Activated CD8-positive, alpha-beta memory T cell treated with anti-CD3 and anti-CD28 coated beads, Interleukin-2, amount 10 ng/mL, durations not matched to agents 7 days and 5 days (primary cell): Measurements from ENCODE around the gene ACOT7. TPM values are rescaled to one million over a fixed set of nuclear protein-coding genes. Genes with fewer than 3 reads are reported as not detected.

Source experiments
- ATAC-seq: fragments of 150-1000 bp; cut with Tn5 transposase; one replicate; pipeline ENCODE4 v1.10.0; 2021; ENCODE audit warnings: moderate library complexity
- CTCF ChIA-PET: fragments of 350-600 bp; sonication (Branson Sonifier 250); formaldehyde crosslinking; loops from one replicate; lab custom pipeline; 2021; ENCODE audit warnings: antibody characterized with exemption; lab: Charles Lee
- DNase-seq: peaks from one replicate; pipeline ENCODE4 v3.0.0-alpha.2; 2020
- H3K27ac Mint-ChIP-seq: one replicate; pipeline ENCODE4 v1.8.0; 2021; ENCODE audit warnings: mild to moderate bottlenecking, mixed read lengths
- H3K27me3 Mint-ChIP-seq: one replicate; pipeline ENCODE4 v1.8.0; 2021; ENCODE audit warnings: mixed read lengths
- H3K36me3 Mint-ChIP-seq: one replicate; pipeline ENCODE4 v1.8.0; 2021; ENCODE audit warnings: mild to moderate bottlenecking, mixed read lengths
- H3K4me1 Mint-ChIP-seq: one replicate; pipeline ENCODE4 v1.8.0; 2021; ENCODE audit warnings: mixed read lengths
- H3K4me3 Mint-ChIP-seq: one replicate; pipeline ENCODE4 v1.8.0; 2021; ENCODE audit warnings: mild to moderate bottlenecking, moderate library complexity, mixed read lengths
- H3K9me3 Mint-ChIP-seq: one replicate; pipeline ENCODE4 v1.8.0; 2022; ENCODE audit warnings: low read depth, mixed read lengths
- total RNA-seq, 2 experiments: library from RNA; stranded (reverse); gene quantifications; one replicate each; pipeline ENCODE4 v1.2.3, GENCODE V29; 2021

The ACOT7 gene
- total RNA-seq, 2 experiments from 2014 or later = 81.3 to 87.0 TPM

GRCh38 chr1:6249739-6250689, 143.6 kb downstream of the ACOT7 start:
- H3K4me1 Mint-ChIP-seq = peaks cover 13% of the 10 kb centered on the region
- H3K27ac Mint-ChIP-seq = no peak overlapping the region
- DNase-seq = no peak
- no peak for ATAC-seq
- no peak overlapping the region for H3K4me3 Mint-ChIP-seq
- H3K9me3 Mint-ChIP-seq = no peaks in the 10 kb centered on the region
- peaks cover 49% of the 10 kb centered on the region for H3K27me3 Mint-ChIP-seq
- CTCF ChIA-PET = interaction anchor here (0.7 to 6.2 kb wide), 5 partner anchors 92 to 189 kb away, joined by 3 to 68 read pairs (median 6); partner anchors contain the start of gene HES2
- no peaks in the 10 kb centered on the region for H3K36me3 Mint-ChIP-seq

- H3K9me3 Mint-ChIP-seq = no peaks in the 10 kb centered on the region
- CTCF ChIA-PET = interaction anchor here (1.4 to 6.2 kb wide), 6 partner anchors 13 to 190 kb away, joined by 3 to 68 read pairs (median 34); partner anchors contain the start of gene ICMT
Observed at GRCh38 chr1:6248932-6249738, 144.4 kb downstream of the ACOT7 start.

GRCh38 chr1:6248161-6248776, 145.3 kb downstream of the ACOT7 start:
- no peak overlapping the region for H3K27ac Mint-ChIP-seq
- CTCF ChIA-PET = interaction anchor here (0.8 to 6.2 kb wide), 15 partner anchors 8 to 219 kb away, joined by 3 to 68 read pairs (median 12); partner anchors contain the start of genes ACOT7 and ICMT
- ATAC-seq (no peak), DNase-seq (no peak)
- H3K36me3 Mint-ChIP-seq = no peaks in the 10 kb centered on the region
- no peaks in the 10 kb centered on the region for H3K9me3 Mint-ChIP-seq
- H3K4me1 Mint-ChIP-seq = peaks cover 13% of the 10 kb centered on the region
- H3K4me3 Mint-ChIP-seq = no peak overlapping the region
- peaks cover 63% of the 10 kb centered on the region for H3K27me3 Mint-ChIP-seq

More at GRCh38 chr1:6248932-6249738, 144.4 kb downstream of the ACOT7 start:
- no peak for ATAC-seq
- H3K27ac Mint-ChIP-seq = no peak overlapping the region
- DNase-seq = no peak
- H3K4me1 Mint-ChIP-seq = peaks cover 13% of the 10 kb centered on the region
- peaks cover 55% of the 10 kb centered on the region for H3K27me3 Mint-ChIP-seq
- H3K4me3 Mint-ChIP-seq = no peak overlapping the region
- no peaks in the 10 kb centered on the region for H3K36me3 Mint-ChIP-seq

GRCh38 chr1:6247651-6248050, 145.9 kb downstream of the ACOT7 start:
- CTCF ChIA-PET = interaction anchor here (0.7 to 6.2 kb wide), 26 partner anchors 9 to 220 kb away, joined by 3 to 68 read pairs (median 8); partner anchors contain the start of genes ACOT7, GPR153, HES2 and ICMT
- no peak overlapping the region for H3K4me3 Mint-ChIP-seq
- H3K27me3 Mint-ChIP-seq = peaks cover 68% of the 10 kb centered on the region
- peaks cover 13% of the 10 kb centered on the region for H3K4me1 Mint-ChIP-seq
- H3K27ac Mint-ChIP-seq = no peak overlapping the region
- no peak for DNase-seq
- no peak for ATAC-seq
- H3K9me3 Mint-ChIP-seq = no peaks in the 10 kb centered on the region
- H3K36me3 Mint-ChIP-seq = no peaks in the 10 kb centered on the region

- Mint-ChIP-seq H3K4me1 (peaks cover 13% of the 10 kb centered on the region), H3K9me3 (no peaks in the 10 kb centered on the region), H3K27me3 (peaks cover 66% of the 10 kb centered on the region), H3K36me3 (no peaks in the 10 kb centered on the region), H3K27ac (no peak overlapping the region), H3K4me3 (peak overlapping the region; percentile 42)
- CTCF ChIA-PET = interaction anchor here (0.5 to 6.2 kb wide), 50 partner anchors 9 to 246 kb away, joined by 3 to 68 read pairs (median 5); partner anchors contain the start of genes ACOT7, GPR153, HES2 and ICMT
- DNase-seq = peak; percentile 85
- peak; percentile 60 for ATAC-seq
Observed at GRCh38 chr1:6246497-6247467, 146.8 kb downstream of the ACOT7 start.

- Mint-ChIP-seq H3K27me3 (peaks cover 67% of the 10 kb centered on the region), H3K36me3 (no peaks in the 10 kb centered on the region), H3K9me3 (no peaks in the 10 kb centered on the region), H3K4me1 (peaks cover 19% of the 10 kb centered on the region), H3K27ac (no peak overlapping the region), H3K4me3 (peak overlapping the region; percentile 15)
- DNase-seq = peak; percentile 81
- ATAC-seq = peak; percentile 48
- CTCF ChIA-PET = interaction anchor here (0.5 to 6.2 kb wide), 42 partner anchors 9 to 247 kb away, joined by 3 to 68 read pairs (median 6); partner anchors contain the start of genes ACOT7, GPR153, HES2 and ICMT
Observed at GRCh38 chr1:6245869-6246496, 147.6 kb downstream of the ACOT7 start.

- Mint-ChIP-seq H3K9me3 (no peaks in the 10 kb centered on the region), H3K36me3 (no peaks in the 10 kb centered on the region), H3K27ac (no peak overlapping the region), H3K27me3 (peaks cover 66% of the 10 kb centered on the region), H3K4me1 (peaks cover 19% of the 10 kb centered on the region), H3K4me3 (no peak overlapping the region)
- DNase-seq (peak; percentile 82), ATAC-seq (peak; percentile 78)
- CTCF ChIA-PET = interaction anchor here (0.6 to 6.2 kb wide), 36 partner anchors 9 to 233 kb away, joined by 3 to 68 read pairs (median 5); partner anchors contain the start of genes ACOT7, GPR153, HES2 and ICMT
Observed at GRCh38 chr1:6245086-6245868, 148.3 kb downstream of the ACOT7 start.

GRCh38 chr1:6244401-6245049, 149.0 kb downstream of the ACOT7 start:
- H3K27ac Mint-ChIP-seq = no peak overlapping the region
- DNase-seq (no peak), ATAC-seq (no peak)
- H3K4me3 Mint-ChIP-seq = no peak overlapping the region
- no peaks in the 10 kb centered on the region for H3K36me3 Mint-ChIP-seq
- H3K9me3 Mint-ChIP-seq = no peaks in the 10 kb centered on the region
- CTCF ChIA-PET = interaction anchor here (0.6 to 5.8 kb wide), 17 partner anchors 13 to 234 kb away, joined by 3 to 68 read pairs (median 4); partner anchors contain the start of genes ACOT7, GPR153 and HES2
- peaks cover 17% of the 10 kb centered on the region for H3K4me1 Mint-ChIP-seq
- H3K27me3 Mint-ChIP-seq = peaks cover 69% of the 10 kb centered on the region

- H3K4me3 Mint-ChIP-seq = no peak within 1 kb of the TSS
- no peak within 1 kb of the TSS for H3K27ac Mint-ChIP-seq
- ATAC-seq = no peak
- peaks cover 74% of the 10 kb centered on the region for H3K27me3 Mint-ChIP-seq
- no peaks in the 10 kb centered on the region for H3K9me3 Mint-ChIP-seq
- DNase-seq = no peak
- CTCF ChIA-PET = interaction anchor here (0.9 to 5.8 kb wide), 7 partner anchors 13 to 195 kb away, joined by 3 to 68 read pairs (median 4); partner anchors contain the start of gene HES2
- no peaks in the 10 kb centered on the region for H3K36me3 Mint-ChIP-seq
- peaks cover 19% of the 10 kb centered on the region for H3K4me1 Mint-ChIP-seq
Observed at GRCh38 chr1:6243993-6244392, 149.6 kb downstream of the ACOT7 start, which contains the start of gene HES3. Gene HES3, plus strand, starts transcription at chr1:6244179. Its CDS starts 187 bp downstream, at chr1:6244366.
